Liver (tissue), 9 donors: ENCODE results near the gene PLEKHG4. TPM values are rescaled to one million over a fixed set of nuclear protein-coding genes. Genes with fewer than 3 reads are reported as not detected.

Source experiments
- DNase-seq: peaks from one replicate; pipeline ENCODE4 v3.0.0-alpha.2; 2017; ENCODE audit warnings: low spot score
- H3K27ac ChIP-seq, 2 donors: one replicate each; pipeline ENCODE4 v1.7.0; 2013; ENCODE audit warnings: inconsistent platforms in 2 of 2, low read length in 2 of 2, control low read depth in 1 of 2, low read depth in 1 of 2, mild to moderate bottlenecking in 1 of 2
- H3K27me3 ChIP-seq, 4 donors: one replicate each; pipeline versions ENCODE4 v1.6.1 to v1.7.0; 2013; ENCODE audit warnings: low read length in 3 of 4, inconsistent platforms in 1 of 4, mild to moderate bottlenecking in 1 of 4, moderate library complexity in 1 of 4; ENCODE audit not compliant: control insufficient read depth in 4 of 4, insufficient read depth in 4 of 4
- H3K36me3 ChIP-seq, 4 donors: one replicate each; pipeline versions ENCODE4 v1.6.1 to v1.7.0; 2013; ENCODE audit warnings: low read length in 3 of 4, mild to moderate bottlenecking in 3 of 4, low read depth in 1 of 4, moderate library complexity in 1 of 4; ENCODE audit not compliant: control insufficient read depth in 4 of 4, insufficient read depth in 3 of 4
- H3K4me1 ChIP-seq, 4 donors: one replicate each; pipeline versions ENCODE4 v1.6.1 to v1.7.0; 2013; ENCODE audit warnings: low read length in 3 of 4, mild to moderate bottlenecking in 3 of 4, moderate library complexity in 1 of 4; ENCODE audit not compliant: control insufficient read depth in 4 of 4, insufficient read depth in 4 of 4
- H3K4me3 ChIP-seq, 3 donors: one replicate each; pipeline versions ENCODE4 v1.6.1 to v1.7.0; 2013; ENCODE audit warnings: low read length in 3 of 3, control low read depth in 1 of 3, low read depth in 1 of 3, mild to moderate bottlenecking in 1 of 3
- H3K9ac ChIP-seq, 2 donors: one replicate each; pipeline ENCODE4 v1.7.0; 2013; ENCODE audit warnings: low read length in 2 of 2, mild to moderate bottlenecking in 2 of 2, moderate library complexity in 2 of 2, control low read depth in 1 of 2, low read depth in 1 of 2
- H3K9me3 ChIP-seq, 4 donors: one replicate each; pipeline versions ENCODE4 v1.6.1 to v1.7.0; 2013; ENCODE audit warnings: low read length in 3 of 4; ENCODE audit not compliant: control insufficient read depth in 4 of 4
- ATF3 ChIP-seq: IDR thresholded peaks from 2 replicates; pipeline ENCODE4 v1.6.1; 2016; ENCODE audit warnings: antibody characterized with exemption
- EGR1 ChIP-seq, 2 donors: IDR thresholded peaks; 2 replicates each; pipeline ENCODE4 v1.6.1; 2016 to 2018; ENCODE audit warnings: antibody characterized with exemption in 2 of 2, low read depth in 2 of 2
- FOXA1 ChIP-seq: IDR thresholded peaks from 2 replicates; pipeline ENCODE4 v1.6.1; 2016; ENCODE audit warnings: antibody characterized with exemption
- FOXA2 ChIP-seq: IDR thresholded peaks from 2 replicates; pipeline ENCODE4 v1.6.1; 2016; ENCODE audit warnings: antibody characterized with exemption
- HNF4A ChIP-seq, 2 donors: conservative IDR thresholded peaks; 2 replicates each; pipeline ENCODE4 v1.6.1; 2016; ENCODE audit warnings: antibody characterized with exemption in 2 of 2, mild to moderate bottlenecking in 2 of 2
- HNF4G ChIP-seq: IDR thresholded peaks from 2 replicates; pipeline ENCODE4 v1.6.1; 2016; ENCODE audit warnings: antibody characterized with exemption
- JUND ChIP-seq, 2 donors: IDR thresholded peaks; 2 replicates each; pipeline ENCODE4 v1.6.1; 2016; ENCODE audit warnings: antibody characterized with exemption in 2 of 2
- MAX ChIP-seq: IDR thresholded peaks from 2 replicates; pipeline ENCODE4 v1.6.1; 2016; ENCODE audit warnings: antibody characterized with exemption
- NR2F2 ChIP-seq: IDR thresholded peaks from 2 replicates; pipeline ENCODE4 v1.6.1; 2016; ENCODE audit warnings: antibody characterized with exemption
- RAD21 ChIP-seq, 2 donors: IDR thresholded peaks; 2 replicates each; pipeline ENCODE4 v1.6.1; 2016; ENCODE audit warnings: antibody characterized with exemption in 2 of 2, mild to moderate bottlenecking in 2 of 2
- RXRA ChIP-seq, 2 donors: IDR thresholded peaks; 2 replicates each; pipeline ENCODE4 v1.6.1; 2017 to 2018; ENCODE audit warnings: antibody characterized with exemption in 2 of 2, mild to moderate bottlenecking in 1 of 2
- SP1 ChIP-seq: IDR thresholded peaks from 2 replicates; pipeline ENCODE4 v1.6.1; 2018; ENCODE audit warnings: antibody characterized with exemption, mild to moderate bottlenecking
- TAF1 ChIP-seq: conservative IDR thresholded peaks from 2 replicates; pipeline ENCODE4 v1.6.1; 2016; ENCODE audit warnings: antibody characterized with exemption, mild to moderate bottlenecking
- YY1 ChIP-seq: IDR thresholded peaks from 2 replicates; pipeline ENCODE4 v1.6.1; 2016; ENCODE audit warnings: antibody characterized with exemption, mild to moderate bottlenecking
- WGBS: extraction: QIAGEN DNeasy Blood & Tissue Kit; methylation state at CpG from one replicate; pipeline ENCODE4 v1.1.7; 2013; 5-methylcytosine and 5-hydroxymethylcytosine counted together
- polyA plus RNA-seq, 2 donors: library from polyadenylated mRNA; stranded (reverse) in 1 of 2; unstranded in 1 of 2; fragments of 200-250 nt in 1 of 2; fragments of >200 nt in 1 of 2; fragmentation: Nextera tagmentation in 1 of 2; extraction: Ambion mirVana in 1 of 2; gene quantifications; one replicate each; pipeline versions ENCODE4 v1.2.1 to v1.2.3, GENCODE V29; 2013 to 2015
- total RNA-seq, 2 donors: library from RNA; depleted of rRNA; stranded (reverse); fragments of >200 nt; gene quantifications; one replicate each; pipeline ENCODE4 v1.2.3, GENCODE V29; 2014
- TF ChIP-seq, protein P1 (sequence below): fragments of 150-350 bp; IDR thresholded peaks from 2 replicates; pipeline ENCODE4 v1.5.1; 2017; ENCODE audit warnings: improper control_type of control experiment, low read depth, low read length; ENCODE audit not compliant: missing input control
- TF ChIP-seq, protein P2 (sequence below): IDR thresholded peaks from 2 replicates; pipeline ENCODE4 v1.6.1; 2016; ENCODE audit warnings: antibody characterized with exemption
- donor health status: healthy.
- donor health status: healthy.
- donor health status: healthy.
- donor health status: healthy.
- donor health status: healthy.

PLEKHG4 gene
- total and polyA plus RNA-seq, 4 donors: 0.21 to 2.6 (median 0.68) TPM

GRCh38 chr16:67294938-67295361 lies 15.6 kb downstream of the PLEKHG4 start (continued):
- TF ChIP-seq, protein P1, sequence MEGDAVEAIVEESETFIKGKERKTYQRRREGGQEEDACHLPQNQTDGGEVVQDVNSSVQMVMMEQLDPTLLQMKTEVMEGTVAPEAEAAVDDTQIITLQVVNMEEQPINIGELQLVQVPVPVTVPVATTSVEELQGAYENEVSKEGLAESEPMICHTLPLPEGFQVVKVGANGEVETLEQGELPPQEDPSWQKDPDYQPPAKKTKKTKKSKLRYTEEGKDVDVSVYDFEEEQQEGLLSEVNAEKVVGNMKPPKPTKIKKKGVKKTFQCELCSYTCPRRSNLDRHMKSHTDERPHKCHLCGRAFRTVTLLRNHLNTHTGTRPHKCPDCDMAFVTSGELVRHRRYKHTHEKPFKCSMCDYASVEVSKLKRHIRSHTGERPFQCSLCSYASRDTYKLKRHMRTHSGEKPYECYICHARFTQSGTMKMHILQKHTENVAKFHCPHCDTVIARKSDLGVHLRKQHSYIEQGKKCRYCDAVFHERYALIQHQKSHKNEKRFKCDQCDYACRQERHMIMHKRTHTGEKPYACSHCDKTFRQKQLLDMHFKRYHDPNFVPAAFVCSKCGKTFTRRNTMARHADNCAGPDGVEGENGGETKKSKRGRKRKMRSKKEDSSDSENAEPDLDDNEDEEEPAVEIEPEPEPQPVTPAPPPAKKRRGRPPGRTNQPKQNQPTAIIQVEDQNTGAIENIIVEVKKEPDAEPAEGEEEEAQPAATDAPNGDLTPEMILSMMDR: no peak
- TF ChIP-seq FOXA1: no peak
- no peak for TF ChIP-seq MAX
- TF ChIP-seq JUND (IDR thresholded peaks at IDR 0.05): no peak
- TF ChIP-seq FOXA2: no peak

DNA sequence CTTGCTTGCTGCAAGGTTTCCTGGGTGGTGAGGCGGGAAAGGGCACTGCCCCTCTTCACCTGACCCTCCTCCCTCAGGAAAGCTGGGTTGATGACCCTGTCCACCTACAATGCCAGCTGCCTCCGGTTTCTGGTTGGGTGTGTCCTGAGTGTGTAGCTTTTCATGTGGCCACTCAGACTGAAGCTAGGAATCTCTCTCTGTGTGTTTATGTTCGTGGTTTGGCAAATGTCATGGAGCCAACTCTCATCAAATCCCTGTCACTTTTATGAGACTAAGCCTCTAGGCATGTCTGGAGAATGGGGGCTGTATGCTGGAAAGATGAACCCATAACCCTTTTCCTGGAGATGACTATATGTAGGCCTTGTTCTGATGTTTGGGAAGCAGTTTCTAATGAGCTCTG lies 17.1 kb downstream of the PLEKHG4 start:
- H3K9me3 ChIP-seq: no peaks in the 10 kb centered on the region
- 69% methylated on average over 3 of the region's 3 CpGs for WGBS
- H3K27ac ChIP-seq: no peak overlapping the region
- no peaks in the 10 kb centered on the region for H3K27me3 ChIP-seq
- no peak overlapping the region for H3K9ac ChIP-seq
- no peak overlapping the region for H3K4me3 ChIP-seq
- TF ChIP-seq JUND (IDR thresholded peaks at IDR 0.05) (no peak), FOXA2 (no peak), TAF1 (no peak), YY1 (no peak), HNF4A (conservative IDR thresholded peaks at IDR 0.05) (no peak), SP1 (no peak), RXRA (IDR thresholded peaks at IDR 0.05) (no peak), NR2F2 (no peak), MAX (no peak), HNF4G (no peak), FOXA1 (no peak), ATF3 (no peak), RAD21 (IDR thresholded peaks at IDR 0.05) (no peak), EGR1 (IDR thresholded peaks at IDR 0.05; ENCODE audit: low read depth in 2 of 2) (no peak)
- TF ChIP-seq, protein P2, sequence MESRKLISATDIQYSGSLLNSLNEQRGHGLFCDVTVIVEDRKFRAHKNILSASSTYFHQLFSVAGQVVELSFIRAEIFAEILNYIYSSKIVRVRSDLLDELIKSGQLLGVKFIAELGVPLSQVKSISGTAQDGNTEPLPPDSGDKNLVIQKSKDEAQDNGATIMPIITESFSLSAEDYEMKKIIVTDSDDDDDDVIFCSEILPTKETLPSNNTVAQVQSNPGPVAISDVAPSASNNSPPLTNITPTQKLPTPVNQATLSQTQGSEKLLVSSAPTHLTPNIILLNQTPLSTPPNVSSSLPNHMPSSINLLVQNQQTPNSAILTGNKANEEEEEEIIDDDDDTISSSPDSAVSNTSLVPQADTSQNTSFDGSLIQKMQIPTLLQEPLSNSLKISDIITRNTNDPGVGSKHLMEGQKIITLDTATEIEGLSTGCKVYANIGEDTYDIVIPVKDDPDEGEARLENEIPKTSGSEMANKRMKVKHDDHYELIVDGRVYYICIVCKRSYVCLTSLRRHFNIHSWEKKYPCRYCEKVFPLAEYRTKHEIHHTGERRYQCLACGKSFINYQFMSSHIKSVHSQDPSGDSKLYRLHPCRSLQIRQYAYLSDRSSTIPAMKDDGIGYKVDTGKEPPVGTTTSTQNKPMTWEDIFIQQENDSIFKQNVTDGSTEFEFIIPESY: no peak
- TF ChIP-seq, protein P1: no peak
- DNase-seq: no peak
- no peaks in the 10 kb centered on the region for H3K36me3 ChIP-seq
- no peaks in the 10 kb centered on the region for H3K4me1 ChIP-seq
